Posterior vena cava (tissue), 2 donors: ENCODE results near the gene NAV1. TPM values are rescaled to one million over a fixed set of nuclear protein-coding genes. Genes with fewer than 3 reads are reported as not detected.
"Not testable (repeated sequence)": the region's sequence is repeated elsewhere in the genome, so short reads cannot be mapped to it uniquely, and the experiment has no call there.

Source experiments
- DNase-seq: peaks from one replicate; pipeline ENCODE4 v3.0.0-alpha.2; 2020; ENCODE audit warnings: low spot score
- intact Hi-C, 2 donors: fragments of 100-400 bp; cut with DNase I; formaldehyde crosslinking; loops; one replicate each; pipeline versions ENCODE4 v1.14.1 to v1.14.2; 2022 to 2023
- total RNA-seq, 2 donors: library from RNA; stranded (reverse); fragmentation: NEBNext Ultra II Directional; extraction: Animal tissue kit (Norgen Biotek cat#: 25700); gene quantifications; one replicate each; pipeline ENCODE4 v1.2.1, GENCODE V29; 2021
- donor health status: DM: yes; HTN: yes; CAD: no.
- donor health status: DM: yes; HTN: yes; CAD: no.

Gene NAV1
- total RNA-seq, 2 donors from 2014 or later, result 85.0 to 96.0 TPM

DNA sequence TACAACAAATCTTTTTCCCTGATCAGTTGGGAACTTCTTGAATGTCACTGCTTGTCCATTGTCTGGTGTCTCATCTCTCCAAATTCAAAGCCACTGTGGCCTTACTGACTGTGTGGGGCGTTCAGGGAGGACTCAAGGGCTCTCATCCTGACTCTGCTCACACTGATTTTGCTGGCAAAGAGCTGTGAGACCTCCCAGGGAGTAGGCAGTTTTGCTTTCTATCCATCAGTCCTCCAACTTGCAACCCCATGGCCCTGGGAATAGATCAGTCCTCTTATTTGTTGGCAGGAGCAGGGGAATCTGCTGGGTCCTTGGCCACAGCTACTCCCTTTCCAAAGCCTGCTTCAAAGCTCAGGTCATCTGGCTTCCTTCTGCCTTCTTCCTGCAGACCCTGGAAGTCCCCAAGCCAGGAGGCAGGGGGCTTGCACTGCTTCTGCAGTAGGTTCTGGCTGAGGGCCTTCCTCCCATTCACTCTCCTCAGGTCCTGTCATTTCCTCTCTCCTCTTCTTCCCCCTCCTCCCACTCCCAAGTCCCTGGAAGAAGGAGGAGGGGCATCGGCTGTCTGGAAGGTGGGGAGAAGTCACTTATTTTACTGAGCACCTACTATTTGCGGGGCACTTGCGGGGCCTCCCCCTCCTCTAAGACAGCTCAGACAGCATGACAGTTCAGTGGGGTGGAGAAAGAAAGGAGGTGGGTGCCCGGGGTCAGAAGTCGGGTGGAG is 876 bp upstream of the NAV1 start:
- DNase-seq, result no peak
- intact Hi-C loops, result loop anchor here in 1 of 2 donors (5.0 kb wide), 1 partner anchor 174 kb away; no protein-coding TSS in a partner anchor

GRCh38 chr1:201539561-201540431 is 869 bp downstream of the NAV1 start:
- DNase-seq, result peak; percentile 88
- intact Hi-C loops, result loop anchor here in 1 of 2 donors (5.0 kb wide), 1 partner anchor 173 kb away; no protein-coding TSS in a partner anchor

- intact Hi-C loops, result no loop called here
- no peak for DNase-seq
These were observed 2.2 kb downstream of the NAV1 start for GRCh38 chr1:201540846-201541735.

- DNase-seq, result no peak
- intact Hi-C loops, result no loop called here
These were observed 3.5 kb downstream of the NAV1 start for GRCh38 chr1:201542309-201543035.

DNA sequence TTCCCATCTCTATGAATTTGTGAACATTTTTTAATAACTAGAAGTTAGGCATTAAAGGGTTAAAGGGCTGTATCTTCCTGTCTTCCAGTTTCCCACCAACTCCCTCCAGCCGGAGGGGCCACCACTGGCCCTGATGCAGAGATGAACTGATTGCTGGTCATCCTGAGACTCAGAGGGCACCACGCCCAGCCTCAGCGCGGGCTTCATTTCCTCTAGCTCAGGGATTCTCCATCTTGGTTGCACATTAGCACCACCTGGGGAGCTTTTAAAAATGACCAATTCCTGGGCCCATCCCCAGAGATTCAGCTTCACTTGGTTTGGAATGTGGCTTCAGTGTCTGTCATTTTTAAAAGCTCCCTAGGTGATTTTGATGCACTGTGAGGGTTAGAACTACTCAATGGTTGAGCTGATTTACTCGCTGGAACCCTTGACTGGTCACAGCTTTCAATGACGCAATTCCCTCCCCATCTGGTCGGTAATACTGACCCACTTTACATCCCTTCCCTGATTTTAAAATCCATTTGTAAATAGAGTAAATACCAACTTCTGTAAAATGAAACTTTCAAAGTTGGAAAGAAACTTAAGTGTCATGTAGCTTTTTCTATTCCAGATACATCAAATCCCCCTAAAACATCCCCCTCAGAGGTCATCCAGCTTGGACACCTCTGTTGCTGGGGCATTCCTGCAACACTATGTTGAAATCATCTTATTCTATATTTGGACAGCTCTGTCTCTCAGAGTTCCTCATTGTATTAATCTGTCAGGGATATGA is 5.1 kb downstream of the NAV1 start:
- DNase-seq, result no peak
- intact Hi-C loops, result no loop called here

DNA sequence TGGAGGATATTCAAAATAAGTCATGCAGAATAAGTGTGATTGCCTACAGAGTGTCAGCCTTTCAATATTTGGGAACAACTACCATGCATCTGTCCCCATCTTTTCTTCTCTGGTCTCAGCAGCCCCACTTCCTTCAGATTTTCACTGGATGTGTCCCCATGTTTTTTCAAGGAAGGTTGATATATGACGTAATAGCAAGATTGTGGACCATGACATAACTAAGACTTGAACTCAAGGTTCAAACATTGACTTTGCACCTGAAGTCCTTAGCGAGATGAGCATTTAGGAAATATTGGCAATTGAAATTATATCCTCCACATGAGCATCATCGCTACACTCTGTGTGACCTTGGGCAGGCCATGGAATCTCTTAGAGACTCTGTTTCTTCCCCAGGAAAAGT is 5.8 kb downstream of the NAV1 start:
- intact Hi-C loops, result no loop called here
- no peak for DNase-seq

DNA sequence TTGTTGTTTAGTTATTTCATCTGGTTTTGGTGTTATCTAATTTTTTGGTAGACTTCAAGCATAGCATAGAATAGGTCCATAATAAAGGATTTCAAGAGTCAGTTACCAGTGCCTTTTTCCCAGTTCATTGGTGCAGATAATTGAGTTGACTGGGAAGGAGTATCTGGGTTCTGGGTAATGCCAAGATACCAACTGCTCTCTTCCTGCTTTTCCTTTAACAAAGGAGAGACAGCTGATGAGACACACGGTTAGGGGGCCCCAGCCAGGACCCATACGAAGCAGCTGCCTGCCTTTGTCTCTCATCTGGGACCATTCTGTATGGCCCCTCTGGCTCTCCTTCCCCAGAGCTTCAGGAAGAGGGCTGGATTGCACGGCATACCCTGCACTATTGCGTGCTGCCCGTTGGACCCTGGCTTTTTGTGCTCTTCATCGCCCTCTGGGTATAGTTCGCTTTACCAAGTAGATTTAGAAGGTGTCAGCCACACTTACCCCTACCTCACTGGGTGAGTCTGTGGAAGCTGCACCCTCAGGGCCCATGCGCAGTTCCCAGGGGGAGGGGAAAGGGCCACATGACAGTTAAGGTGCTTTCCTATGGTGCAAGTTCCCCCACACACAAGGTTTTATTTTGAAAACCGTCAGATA is 7.0 kb downstream of the NAV1 start:
- no peak for DNase-seq

DNA sequence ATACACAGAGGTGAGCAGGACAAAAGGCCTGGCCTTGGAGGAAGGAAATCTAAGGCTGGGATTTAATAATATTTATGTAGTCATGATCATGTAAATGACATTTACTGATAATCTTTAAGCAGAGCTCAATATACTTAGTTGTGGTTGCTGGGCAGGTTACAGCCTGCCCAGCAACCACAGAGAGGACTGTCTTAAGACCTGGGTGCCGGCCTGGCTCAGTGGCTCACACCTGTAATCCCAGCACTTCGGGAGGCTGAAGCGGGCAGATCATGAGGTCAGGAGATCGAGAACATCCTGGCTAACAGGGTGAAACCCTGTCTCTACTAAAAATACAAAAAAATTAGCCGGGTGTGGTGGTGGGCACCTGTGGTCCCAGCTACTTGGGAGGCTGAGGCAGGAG is 10.6 kb downstream of the NAV1 start:
- intact Hi-C loops, result not testable (repeated sequence)

More for the DNA sequence above, 7.0 kb downstream of the NAV1 start:
- intact Hi-C loops, result no loop called here

GRCh38 chr1:201551096-201551495 is 12.2 kb downstream of the NAV1 start:
- intact Hi-C loops, result no loop called here
- DNase-seq, result no peak

More for the DNA sequence above, 10.6 kb downstream of the NAV1 start:
- DNase-seq, result not testable (repeated sequence)

- no peak for DNase-seq
- intact Hi-C loops, result no loop called here
These were observed 13.2 kb downstream of the NAV1 start for GRCh38 chr1:201551877-201552731.

GRCh38 chr1:201552941-201553351 is 14.0 kb downstream of the NAV1 start:
- DNase-seq, result no peak
- intact Hi-C loops, result no loop called here

DNA sequence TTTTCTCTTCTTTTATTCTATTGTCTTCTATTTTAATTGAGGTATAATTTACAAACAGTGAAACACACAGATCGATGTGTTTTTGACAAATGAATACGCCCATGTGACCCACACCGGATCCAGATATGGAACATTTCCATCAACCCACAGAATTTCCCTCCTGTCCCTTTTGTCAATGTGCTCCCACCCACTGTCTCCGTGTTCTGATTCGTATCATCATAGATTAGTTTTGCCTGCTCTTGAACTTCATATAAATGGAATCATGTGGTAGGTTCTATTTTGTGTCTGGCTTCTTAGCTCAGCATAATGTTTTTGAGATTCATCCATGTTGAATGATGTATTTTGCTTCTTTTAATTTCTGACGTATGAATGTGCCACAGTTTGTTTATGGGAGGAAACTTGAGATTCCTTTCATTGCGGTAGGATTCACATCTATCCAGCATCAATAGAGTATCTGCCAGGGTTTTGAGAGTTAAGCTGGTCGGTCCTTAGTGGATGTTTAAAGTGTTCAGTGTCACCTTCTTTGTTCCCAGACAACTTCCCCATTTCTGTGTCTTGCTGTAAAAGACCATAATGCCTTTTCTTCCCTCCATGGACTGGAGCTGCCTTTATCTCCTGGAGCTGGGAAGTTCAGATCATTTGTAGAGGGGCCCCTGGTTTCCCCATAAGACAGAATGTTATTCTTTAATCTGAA is 14.7 kb downstream of the NAV1 start:
- DNase-seq, result no peak
- intact Hi-C loops, result no loop called here

- DNase-seq, result no peak
- intact Hi-C loops, result no loop called here
These were observed 15.3 kb downstream of the NAV1 start for GRCh38 chr1:201554190-201554600.

GRCh38 chr1:201554789-201555592 is 16.1 kb downstream of the NAV1 start:
- intact Hi-C loops, result no loop called here

DNA sequence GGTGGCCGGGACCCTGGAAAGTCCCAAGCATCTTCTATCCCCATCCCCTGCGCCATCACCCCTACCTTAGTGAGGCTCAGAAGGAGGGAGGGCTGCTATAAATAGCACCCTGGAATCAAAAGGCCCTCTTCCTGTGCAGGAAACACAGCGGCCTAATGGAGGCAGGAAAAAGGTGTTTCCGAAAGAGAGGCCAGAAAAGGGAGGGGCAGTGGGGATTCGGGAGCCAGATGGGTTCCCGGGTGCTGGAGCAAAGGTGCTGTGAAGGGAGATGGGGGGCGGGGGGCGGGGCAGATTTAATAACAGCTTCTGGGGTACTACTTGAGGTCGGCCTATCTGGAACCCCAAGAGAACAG is 16.6 kb downstream of the NAV1 start:
- DNase-seq, result no peak
- intact Hi-C loops, result no loop called here

More at GRCh38 chr1:201554789-201555592, 16.1 kb downstream of the NAV1 start:
- DNase-seq, result no peak
